GM21825 (cell line): ENCODE results near the gene EPB41L4B.
"Not testable (repeated sequence)": the region's sequence is repeated elsewhere in the genome, so short reads cannot be mapped to it uniquely, and the experiment has no call there.

ENCODE experiments used
- ATAC-seq: cut with Tn5 transposase; IDR thresholded peaks from one replicate; pipeline ENCODE4 v1.9.1; 2021; ENCODE audit warnings: mild to moderate bottlenecking, moderate library complexity; ENCODE audit not compliant: unreplicated experiment

The EPB41L4B gene

DNA sequence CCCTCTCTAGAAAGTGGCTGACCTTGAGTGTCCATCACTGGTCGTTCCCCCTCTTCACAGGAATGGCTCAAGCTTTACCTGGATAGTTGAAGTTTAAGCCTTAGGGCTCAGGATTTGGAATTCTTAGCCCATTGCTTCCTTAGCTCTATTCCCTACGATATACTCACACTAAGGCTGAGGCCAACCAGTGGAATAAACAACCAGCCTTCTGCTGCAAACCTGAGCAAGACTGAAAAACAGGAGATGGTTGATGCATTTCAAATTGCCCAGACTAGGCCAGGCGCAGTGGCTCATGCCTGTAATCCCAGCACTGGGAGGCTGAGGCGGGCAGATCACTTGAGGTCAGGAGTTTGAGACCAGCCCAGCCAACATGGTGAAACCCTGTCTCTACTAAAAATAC is 194.2 kb downstream of the EPB41L4B start:
- not testable (repeated sequence) for ATAC-seq

DNA sequence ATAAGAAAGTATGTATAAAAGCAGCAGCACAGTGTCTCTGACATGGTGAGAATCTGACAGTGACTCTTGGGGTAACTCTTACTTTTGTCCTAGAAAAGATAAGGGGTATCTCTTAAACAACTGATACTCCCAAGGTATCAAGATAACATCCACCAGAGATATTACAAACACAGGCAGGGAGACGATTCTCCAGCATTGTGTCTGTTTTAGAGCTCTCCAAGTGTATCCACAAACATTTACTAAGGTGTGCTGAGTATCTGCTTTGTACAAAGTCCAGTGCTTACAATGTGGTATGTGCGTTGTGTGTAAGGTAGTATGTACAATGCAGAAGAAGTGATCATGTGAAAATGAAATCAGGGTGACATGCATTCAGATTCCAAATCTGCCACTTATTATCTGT is 196.7 kb downstream of the EPB41L4B start:
- no peak for ATAC-seq

DNA sequence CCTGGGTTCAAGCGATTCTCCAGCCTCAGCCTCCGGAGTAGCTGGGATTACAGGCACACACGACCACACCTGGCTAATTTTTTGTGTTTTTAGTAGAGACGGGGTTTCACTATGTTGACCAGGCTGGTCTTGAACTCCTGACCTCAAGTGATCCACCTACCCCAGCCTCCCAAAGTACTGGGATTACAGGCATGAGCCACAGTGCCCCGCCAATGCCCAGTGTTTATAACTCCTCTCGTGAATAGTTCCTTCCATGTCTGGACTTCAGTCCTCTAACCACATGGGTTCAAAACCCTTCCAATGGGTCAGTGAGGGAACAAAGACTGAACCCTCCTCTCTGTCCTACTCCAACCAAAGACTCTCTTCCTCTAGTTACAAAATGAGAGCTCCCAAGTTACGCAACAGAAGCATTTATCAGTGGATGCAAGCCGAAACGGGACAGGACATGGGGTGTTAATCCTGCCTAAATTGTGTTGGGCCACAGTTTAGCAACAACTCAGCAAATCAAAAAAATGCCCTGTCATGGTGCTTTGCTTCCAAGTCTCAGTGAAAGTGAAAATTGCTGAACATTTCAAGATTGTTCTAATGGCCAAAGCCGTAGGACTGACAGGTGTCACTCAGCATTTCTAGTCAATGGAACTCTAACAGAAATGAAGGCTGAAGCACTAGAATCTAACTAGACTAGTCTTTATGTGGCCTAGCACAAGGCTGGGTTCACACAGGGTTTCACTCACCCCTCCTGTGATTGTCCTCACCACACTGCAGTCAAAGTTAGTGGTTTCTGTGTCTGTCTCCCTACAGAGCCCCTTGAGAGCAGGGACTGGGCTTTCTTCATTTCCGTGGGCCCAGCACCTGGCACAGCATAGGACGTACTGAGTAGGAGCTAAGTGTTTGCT is 197.9 kb downstream of the EPB41L4B start:
- no peak for ATAC-seq
